ENCODE data around the gene ATP6V1A.
"Not testable (repeated sequence)": the region's sequence is repeated elsewhere in the genome, so short reads cannot be mapped to it uniquely, and the experiment has no call there.

Gene ATP6V1A

GRCh38 chr3:113832477-113833164, 85.8 kb downstream of the ATP6V1A start:
- Mint-ChIP-seq H3K36me3 (no peaks in the 10 kb centered on the region), H3K27ac (no peak overlapping the region), H3K4me1 (peaks cover 13% of the 10 kb centered on the region), H3K4me3 (no peak overlapping the region), H3K9me3 (peaks cover 5% of the 10 kb centered on the region)
- ATAC-seq: peak; percentile 65
- no peak for DNase-seq (ENCODE audit: low spot score in 2 of 2)

GRCh38 chr3:113834983-113835382, 88.1 kb downstream of the ATP6V1A start:
- Mint-ChIP-seq H3K9me3 (peaks cover 5% of the 10 kb centered on the region), H3K36me3 (no peaks in the 10 kb centered on the region), H3K4me1 (peaks cover 6% of the 10 kb centered on the region), H3K27ac (no peak overlapping the region), H3K4me3 (no peak overlapping the region)
- ATAC-seq (no peak), DNase-seq (ENCODE audit: low spot score in 2 of 2) (no peak)

GRCh38 chr3:113838631-113839209, 91.9 kb downstream of the ATP6V1A start, which contains the start of gene GRAMD1C:
TSS of gene GRAMD1C (plus strand) at chr3:113838788. CDS start at chr3:113838910, 122 bp downstream.
- H3K4me3 Mint-ChIP-seq: peak within 1 kb of the TSS; percentile 63

GRCh38 chr3:113839551-113839950, 92.7 kb downstream of the ATP6V1A start:
- Mint-ChIP-seq H3K4me3 (peak overlapping the region; percentile 63), H3K27ac (no peak overlapping the region), H3K9me3 (no peaks in the 10 kb centered on the region), H3K4me1 (no peaks in the 10 kb centered on the region), H3K36me3 (no peaks in the 10 kb centered on the region)
- ATAC-seq (no peak), DNase-seq (ENCODE audit: low spot score in 2 of 2) (no peak)

More at GRCh38 chr3:113838631-113839209, 91.9 kb downstream of the ATP6V1A start, which contains the start of gene GRAMD1C:
- no peaks in the 10 kb centered on the region for H3K4me1 Mint-ChIP-seq
- no peak within 1 kb of the TSS for H3K27ac Mint-ChIP-seq
- DNase-seq (ENCODE audit: low spot score in 2 of 2) (peak; percentile 71 to 86), ATAC-seq (peak; percentile 98)
- no peaks in the 10 kb centered on the region for H3K9me3 Mint-ChIP-seq
- H3K36me3 Mint-ChIP-seq: no peaks in the 10 kb centered on the region

GRCh38 chr3:113844622-113845222, 97.9 kb downstream of the ATP6V1A start:
- H3K4me1 Mint-ChIP-seq: no peaks in the 10 kb centered on the region
- no peaks in the 10 kb centered on the region for H3K9me3 Mint-ChIP-seq
- no peak for DNase-seq (ENCODE audit: low spot score in 2 of 2)
- no peak overlapping the region for H3K27ac Mint-ChIP-seq
- no peak overlapping the region for H3K4me3 Mint-ChIP-seq
- no peaks in the 10 kb centered on the region for H3K36me3 Mint-ChIP-seq
- ATAC-seq: no peak

GRCh38 chr3:113847247-113847646, 100.4 kb downstream of the ATP6V1A start:
- no peak overlapping the region for H3K4me3 Mint-ChIP-seq
- H3K27ac Mint-ChIP-seq: no peak overlapping the region
- no peaks in the 10 kb centered on the region for H3K9me3 Mint-ChIP-seq
- no peak for ATAC-seq
- no peaks in the 10 kb centered on the region for H3K36me3 Mint-ChIP-seq
- H3K4me1 Mint-ChIP-seq: no peaks in the 10 kb centered on the region
- no peak for DNase-seq (ENCODE audit: low spot score in 2 of 2)

GRCh38 chr3:113847664-113848461, 101.0 kb downstream of the ATP6V1A start:
- Mint-ChIP-seq H3K4me3 (no peak overlapping the region), H3K36me3 (no peaks in the 10 kb centered on the region), H3K27ac (no peak overlapping the region), H3K4me1 (no peaks in the 10 kb centered on the region), H3K9me3 (no peaks in the 10 kb centered on the region)
- ATAC-seq (no peak), DNase-seq (ENCODE audit: low spot score in 2 of 2) (no peak)

- ATAC-seq, H3K4me1 Mint-ChIP-seq: not testable (repeated sequence)
Observed at GRCh38 chr3:113849071-113849470, 102.2 kb downstream of the ATP6V1A start.

GRCh38 chr3:113849841-113850240, 103.0 kb downstream of the ATP6V1A start:
- not testable (repeated sequence) for H3K9me3 Mint-ChIP-seq; ATAC-seq; H3K4me1 Mint-ChIP-seq; DNase-seq (ENCODE audit: low spot score in 2 of 2); H3K36me3 Mint-ChIP-seq; H3K27ac Mint-ChIP-seq; H3K4me3 Mint-ChIP-seq

More at GRCh38 chr3:113849071-113849470, 102.2 kb downstream of the ATP6V1A start:
- not testable (repeated sequence) for H3K36me3 Mint-ChIP-seq; H3K27ac Mint-ChIP-seq; H3K9me3 Mint-ChIP-seq; DNase-seq (ENCODE audit: low spot score in 2 of 2); H3K4me3 Mint-ChIP-seq

- not testable (repeated sequence) for H3K36me3 Mint-ChIP-seq; H3K9me3 Mint-ChIP-seq; H3K4me1 Mint-ChIP-seq; H3K4me3 Mint-ChIP-seq; ATAC-seq; DNase-seq (ENCODE audit: low spot score in 2 of 2); H3K27ac Mint-ChIP-seq
Observed at GRCh38 chr3:113850391-113850790, 103.6 kb downstream of the ATP6V1A start.

- Mint-ChIP-seq H3K27ac (no peak overlapping the region), H3K9me3 (no peaks in the 10 kb centered on the region), H3K4me1 (no peaks in the 10 kb centered on the region), H3K36me3 (no peaks in the 10 kb centered on the region), H3K4me3 (no peak overlapping the region)
- no peak for ATAC-seq
- DNase-seq (ENCODE audit: low spot score in 2 of 2): no peak
Observed at GRCh38 chr3:113852506-113852905, 105.7 kb downstream of the ATP6V1A start.

Data from stimulated activated effector memory CD8-positive, alpha-beta T cell treated with anti-CD3 and anti-CD28 coated beads, Interleukin-12 subunit alpha, Interleukin-12 subunit beta, amount 100 ng/mL, for 72 hours (primary cell).